ENCODE data around the gene RASGEF1B.

DNA sequence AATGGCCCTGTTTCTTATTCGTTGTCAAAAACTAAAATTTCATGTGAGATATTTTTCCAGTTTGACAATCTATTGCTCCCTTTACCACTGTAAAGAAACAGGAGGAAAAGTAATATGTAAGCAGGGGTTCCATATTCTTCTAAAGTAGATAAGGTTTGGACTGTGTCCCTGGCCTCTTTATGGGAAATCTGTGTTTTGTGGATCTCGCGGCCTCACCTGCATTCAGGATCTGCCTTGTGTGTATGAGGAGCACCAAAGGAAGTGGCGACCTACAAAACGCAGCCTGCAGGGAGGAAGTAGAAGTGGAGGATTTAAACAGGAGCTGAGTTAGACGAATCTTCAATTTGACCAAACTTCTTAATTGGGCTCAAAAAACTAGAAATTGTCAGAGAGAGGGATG is 67.0 kb downstream of the RASGEF1B start:
- TF ChIP-seq, protein P1, sequence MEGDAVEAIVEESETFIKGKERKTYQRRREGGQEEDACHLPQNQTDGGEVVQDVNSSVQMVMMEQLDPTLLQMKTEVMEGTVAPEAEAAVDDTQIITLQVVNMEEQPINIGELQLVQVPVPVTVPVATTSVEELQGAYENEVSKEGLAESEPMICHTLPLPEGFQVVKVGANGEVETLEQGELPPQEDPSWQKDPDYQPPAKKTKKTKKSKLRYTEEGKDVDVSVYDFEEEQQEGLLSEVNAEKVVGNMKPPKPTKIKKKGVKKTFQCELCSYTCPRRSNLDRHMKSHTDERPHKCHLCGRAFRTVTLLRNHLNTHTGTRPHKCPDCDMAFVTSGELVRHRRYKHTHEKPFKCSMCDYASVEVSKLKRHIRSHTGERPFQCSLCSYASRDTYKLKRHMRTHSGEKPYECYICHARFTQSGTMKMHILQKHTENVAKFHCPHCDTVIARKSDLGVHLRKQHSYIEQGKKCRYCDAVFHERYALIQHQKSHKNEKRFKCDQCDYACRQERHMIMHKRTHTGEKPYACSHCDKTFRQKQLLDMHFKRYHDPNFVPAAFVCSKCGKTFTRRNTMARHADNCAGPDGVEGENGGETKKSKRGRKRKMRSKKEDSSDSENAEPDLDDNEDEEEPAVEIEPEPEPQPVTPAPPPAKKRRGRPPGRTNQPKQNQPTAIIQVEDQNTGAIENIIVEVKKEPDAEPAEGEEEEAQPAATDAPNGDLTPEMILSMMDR (IDR thresholded peaks at IDR 0.05; ENCODE audit: low read depth, low read length): no peak
- no peak for TF ChIP-seq EZH2phosphoT487 (IDR thresholded peaks at IDR 0.05; ENCODE audit: low read depth)
